ENCODE results near the gene MFNG. TPM values are rescaled to one million over a fixed set of nuclear protein-coding genes. Genes with fewer than 3 reads are reported as not detected.

MFNG gene
- total and polyA plus RNA-seq, 4 donors, result 14.3 to 46.7 (median 31.0) TPM

DNA sequence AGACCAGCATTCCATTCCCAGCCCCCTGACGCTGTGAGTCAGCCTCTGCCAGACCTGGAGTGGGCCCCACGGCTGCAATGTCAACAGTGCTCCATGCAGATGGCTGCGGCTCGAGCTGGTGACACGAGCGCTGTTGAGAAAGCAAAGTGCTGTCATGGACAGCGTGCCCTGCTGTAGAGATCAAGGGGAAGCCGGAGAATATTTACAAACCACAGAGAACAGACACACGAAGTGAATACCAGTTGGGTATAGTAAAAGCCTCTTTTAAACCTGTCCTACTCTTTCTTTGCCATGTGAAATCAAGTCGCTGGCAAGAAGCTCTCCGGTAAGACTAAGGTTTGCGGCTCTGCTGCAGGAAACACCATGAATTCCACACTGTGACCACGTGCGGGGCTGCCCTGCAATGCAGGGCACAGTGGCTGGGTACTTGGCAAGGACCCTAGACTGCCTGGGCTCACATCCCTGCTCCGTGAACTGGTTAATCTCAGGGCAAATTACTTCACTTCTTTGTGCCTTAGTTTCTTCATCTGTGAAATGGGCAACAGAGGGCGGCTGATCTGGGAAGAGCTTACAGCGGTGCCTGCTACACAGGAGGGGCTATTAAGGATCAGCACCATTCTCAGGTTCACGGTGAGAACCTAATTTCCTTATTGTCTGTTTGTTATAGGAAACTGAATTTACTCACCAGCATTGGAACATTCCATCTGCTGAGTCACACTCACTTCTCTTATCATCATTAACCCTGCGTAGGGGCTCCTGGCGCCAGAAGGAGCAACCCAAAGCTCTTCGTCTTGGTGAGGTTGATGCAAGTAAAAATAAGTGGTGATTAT, 31.1 kb downstream of the MFNG start:
- 49 to 57% methylated on average over 21 of the region's 21 CpGs for WGBS, 2 donors
- no peaks in the 10 kb centered on the region for H3K36me3 ChIP-seq (ENCODE audit: control insufficient read depth in 4 of 4, insufficient read depth in 4 of 4, low read length in 4 of 4)
- H3K4me3 ChIP-seq, result no peak overlapping the region
- peak; percentile 62 for ATAC-seq (ENCODE audit: insufficient read depth, low FRiP score)
- peaks cover 0 to 6% (median 0%) of the 10 kb centered on the region in 5 donors for H3K4me1 ChIP-seq (ENCODE audit: control insufficient read depth in 5 of 5, insufficient read depth in 5 of 5, low read length in 5 of 5)
- peak; percentile 46 to 71 (median 57) for DNase-seq
- no peak overlapping the region for H3K27ac ChIP-seq (ENCODE audit: low read depth in 1 of 2, low read length in 1 of 2)
- H3K9me3 ChIP-seq (ENCODE audit: control insufficient read depth in 4 of 4, insufficient read depth in 3 of 4, low read length in 3 of 4), result no peaks in the 10 kb centered on the region
- no peak overlapping the region for H3K9ac ChIP-seq (ENCODE audit: insufficient read depth in 1 of 2, low read length in 2 of 2)
- H3K27me3 ChIP-seq (ENCODE audit: control insufficient read depth in 3 of 3, insufficient read depth in 3 of 3, low read length in 2 of 3), result peaks cover 0 to 6% (median under 1%) of the 10 kb centered on the region in 3 donors
- TF ChIP-seq CTCF (IDR thresholded peaks at IDR 0.05; ENCODE audit: control extremely low read depth, extremely low read depth), result no peak

DNA sequence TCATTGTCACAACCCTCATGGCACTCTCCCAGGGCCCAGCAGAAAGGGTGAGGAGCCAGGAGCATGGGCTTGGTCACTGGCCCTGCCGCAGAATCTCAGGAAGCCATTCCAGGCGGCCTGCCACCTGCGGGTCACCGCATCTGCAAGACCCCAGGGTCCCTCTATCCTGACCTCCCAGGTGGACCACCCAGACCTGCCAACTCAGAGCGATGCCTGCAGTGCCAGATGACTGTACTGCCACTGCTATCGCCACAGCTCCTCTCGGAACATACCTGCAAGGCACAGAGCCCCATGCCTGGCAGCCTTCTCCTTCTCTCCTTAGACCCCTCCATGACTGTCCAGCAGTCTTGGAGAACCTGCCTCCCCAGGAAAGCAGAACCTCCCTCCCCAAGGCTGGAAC, 32.5 kb downstream of the MFNG start:
- no peak for TF ChIP-seq CTCF (IDR thresholded peaks at IDR 0.05; ENCODE audit: control extremely low read depth, extremely low read depth)
- H3K27ac ChIP-seq (ENCODE audit: low read depth in 1 of 2, low read length in 1 of 2), result no peak overlapping the region
- WGBS, 2 donors, result 93 to 94% methylated on average over 7 of the region's 7 CpGs
- H3K4me1 ChIP-seq (ENCODE audit: control insufficient read depth in 5 of 5, insufficient read depth in 5 of 5, low read length in 5 of 5), result peaks cover 0 to 6% (median 0%) of the 10 kb centered on the region in 5 donors
- no peak overlapping the region for H3K9ac ChIP-seq (ENCODE audit: insufficient read depth in 1 of 2, low read length in 2 of 2)
- no peak for DNase-seq
- no peak overlapping the region for H3K4me3 ChIP-seq
- H3K27me3 ChIP-seq (ENCODE audit: control insufficient read depth in 3 of 3, insufficient read depth in 3 of 3, low read length in 2 of 3), result peaks cover 0 to 6% (median 3%) of the 10 kb centered on the region in 3 donors
- H3K9me3 ChIP-seq (ENCODE audit: control insufficient read depth in 4 of 4, insufficient read depth in 3 of 4, low read length in 3 of 4), result no peaks in the 10 kb centered on the region
- no peak for ATAC-seq (ENCODE audit: insufficient read depth, low FRiP score)
- H3K36me3 ChIP-seq (ENCODE audit: control insufficient read depth in 4 of 4, insufficient read depth in 4 of 4, low read length in 4 of 4), result no peaks in the 10 kb centered on the region

GRCh38 chr22:37451218-37451617, 35.0 kb downstream of the MFNG start:
- ATAC-seq (ENCODE audit: insufficient read depth, low FRiP score) (no peak), DNase-seq (no peak)
- no peak overlapping the region for H3K4me3 ChIP-seq
- no peaks in the 10 kb centered on the region for H3K9me3 ChIP-seq (ENCODE audit: control insufficient read depth in 4 of 4, insufficient read depth in 3 of 4, low read length in 3 of 4)
- no peak overlapping the region for H3K27ac ChIP-seq (ENCODE audit: low read depth in 1 of 2, low read length in 1 of 2)
- 44 to 99% methylated on average over 1 of the region's 1 CpG for WGBS, 2 donors
- no peak overlapping the region for H3K9ac ChIP-seq (ENCODE audit: insufficient read depth in 1 of 2, low read length in 2 of 2)
- peaks cover 0 to 4% (median 3%) of the 10 kb centered on the region in 3 donors for H3K27me3 ChIP-seq (ENCODE audit: control insufficient read depth in 3 of 3, insufficient read depth in 3 of 3, low read length in 2 of 3)
- H3K36me3 ChIP-seq (ENCODE audit: control insufficient read depth in 4 of 4, insufficient read depth in 4 of 4, low read length in 4 of 4), result no peaks in the 10 kb centered on the region
- TF ChIP-seq CTCF (IDR thresholded peaks at IDR 0.05; ENCODE audit: control extremely low read depth, extremely low read depth), result no peak
- H3K4me1 ChIP-seq (ENCODE audit: control insufficient read depth in 5 of 5, insufficient read depth in 5 of 5, low read length in 5 of 5), result peaks cover 0 to 6% (median 0%) of the 10 kb centered on the region in 5 donors

All from lung (tissue), 12 donors.